ENCODE measurements around the gene ATP1A2.

- TF ChIP-seq CTCF (IDR thresholded peaks at IDR 0.05; ENCODE audit: insufficient read depth, low read length, poor library complexity, severe bottlenecking), result no peak
- no peak for TF ChIP-seq EZH2phosphoT487 (conservative IDR thresholded peaks at IDR 0.05; ENCODE audit: low read length)
Observed at GRCh38 chr1:160070243-160071163, 45.1 kb upstream of the ATP1A2 start.

All from SU-DHL-6 (cell line).